HG03439 (cell line): ENCODE results near the gene ZNF761.
"Not testable (repeated sequence)": the region's sequence is repeated elsewhere in the genome, so short reads cannot be mapped to it uniquely, and the experiment has no call there.

ENCODE experiments used
- ATAC-seq: cut with Tn5 transposase; IDR thresholded peaks from one replicate; pipeline ENCODE4 v1.9.1; 2021; ENCODE audit warnings: mild to moderate bottlenecking, moderate library complexity; ENCODE audit not compliant: unreplicated experiment

Gene ZNF761

GRCh38 chr19:53455828-53456227, 24.0 kb downstream of the ZNF761 start:
- ATAC-seq = no peak

GRCh38 chr19:53460131-53460721, 28.4 kb downstream of the ZNF761 start:
- ATAC-seq = not testable (repeated sequence)

- no peak for ATAC-seq
These were observed 30.1 kb downstream of the ZNF761 start for GRCh38 chr19:53461866-53462265.

- ATAC-seq = no peak
These were observed 31.1 kb downstream of the ZNF761 start for GRCh38 chr19:53462861-53463260.

- ATAC-seq = no peak
These were observed 31.5 kb downstream of the ZNF761 start for GRCh38 chr19:53463263-53463662.

- ATAC-seq = no peak
These were observed 35.1 kb downstream of the ZNF761 start for GRCh38 chr19:53466726-53467484.

GRCh38 chr19:53467485-53468262, 35.9 kb downstream of the ZNF761 start, which contains the start of gene ZNF813:
ZNF813 (plus strand) TSS chr19:53467733; CDS start chr19:53483823, 16,090 bp downstream.
- peak; percentile 79 for ATAC-seq

GRCh38 chr19:53468628-53469027, 36.8 kb downstream of the ZNF761 start:
- ATAC-seq = not testable (repeated sequence)

GRCh38 chr19:53471916-53472315, 40.1 kb downstream of the ZNF761 start:
- no peak for ATAC-seq

GRCh38 chr19:53474832-53475231, 43.0 kb downstream of the ZNF761 start:
- ATAC-seq = not testable (repeated sequence)

GRCh38 chr19:53475470-53475869, 43.7 kb downstream of the ZNF761 start:
- not testable (repeated sequence) for ATAC-seq

- ATAC-seq = not testable (repeated sequence)
These were observed 52.0 kb downstream of the ZNF761 start for GRCh38 chr19:53483751-53484150.

- no peak for ATAC-seq
These were observed 53.5 kb downstream of the ZNF761 start for GRCh38 chr19:53485046-53486004.

GRCh38 chr19:53492153-53492552, 60.4 kb downstream of the ZNF761 start:
- no peak for ATAC-seq

- not testable (repeated sequence) for ATAC-seq
These were observed 65.7 kb downstream of the ZNF761 start for GRCh38 chr19:53497311-53498023.

- ATAC-seq = not testable (repeated sequence)
These were observed 66.2 kb downstream of the ZNF761 start for GRCh38 chr19:53498024-53498395.

GRCh38 chr19:53503151-53503550, 71.4 kb downstream of the ZNF761 start:
- ATAC-seq = not testable (repeated sequence)

- ATAC-seq = not testable (repeated sequence)
These were observed 72.0 kb downstream of the ZNF761 start for GRCh38 chr19:53503671-53504364.

- ATAC-seq = not testable (repeated sequence)
These were observed 72.5 kb downstream of the ZNF761 start for GRCh38 chr19:53504365-53504703.
